ENCODE results near the gene CALCB. TPM values are rescaled to one million over a fixed set of nuclear protein-coding genes. Genes with fewer than 3 reads are reported as not detected.

Gene CALCB
- total RNA-seq, 1 donor from 2014 or later, result not detected

DNA sequence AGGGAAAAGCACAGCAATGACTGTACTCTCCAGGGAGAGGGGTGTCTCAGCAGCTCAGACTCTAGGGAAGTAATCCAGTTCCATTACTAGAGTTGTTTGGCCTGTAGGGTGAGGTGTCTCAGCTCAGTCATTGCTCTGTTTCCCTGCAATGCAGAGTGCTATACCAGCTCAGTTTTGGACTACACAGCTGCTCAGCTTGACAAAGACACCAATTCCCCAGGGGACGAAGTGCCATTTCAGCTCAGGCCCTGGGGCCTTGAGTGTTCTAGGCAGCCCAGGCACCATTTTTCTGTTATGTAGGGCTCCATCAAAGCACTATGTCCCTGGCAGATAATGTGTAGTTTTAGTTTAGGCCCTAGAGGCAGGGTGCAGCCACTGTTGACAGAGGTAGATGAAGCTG lies 18.2 kb downstream of the CALCB start:
- no peaks in the 10 kb centered on the region for H3K27me3 ChIP-seq
- no peaks in the 10 kb centered on the region for H3K4me1 ChIP-seq
- no peak overlapping the region for H3K27ac ChIP-seq
- H3K36me3 ChIP-seq, result no peaks in the 10 kb centered on the region
- H3K4me3 ChIP-seq, result no peak overlapping the region
- TF ChIP-seq, protein P1, sequence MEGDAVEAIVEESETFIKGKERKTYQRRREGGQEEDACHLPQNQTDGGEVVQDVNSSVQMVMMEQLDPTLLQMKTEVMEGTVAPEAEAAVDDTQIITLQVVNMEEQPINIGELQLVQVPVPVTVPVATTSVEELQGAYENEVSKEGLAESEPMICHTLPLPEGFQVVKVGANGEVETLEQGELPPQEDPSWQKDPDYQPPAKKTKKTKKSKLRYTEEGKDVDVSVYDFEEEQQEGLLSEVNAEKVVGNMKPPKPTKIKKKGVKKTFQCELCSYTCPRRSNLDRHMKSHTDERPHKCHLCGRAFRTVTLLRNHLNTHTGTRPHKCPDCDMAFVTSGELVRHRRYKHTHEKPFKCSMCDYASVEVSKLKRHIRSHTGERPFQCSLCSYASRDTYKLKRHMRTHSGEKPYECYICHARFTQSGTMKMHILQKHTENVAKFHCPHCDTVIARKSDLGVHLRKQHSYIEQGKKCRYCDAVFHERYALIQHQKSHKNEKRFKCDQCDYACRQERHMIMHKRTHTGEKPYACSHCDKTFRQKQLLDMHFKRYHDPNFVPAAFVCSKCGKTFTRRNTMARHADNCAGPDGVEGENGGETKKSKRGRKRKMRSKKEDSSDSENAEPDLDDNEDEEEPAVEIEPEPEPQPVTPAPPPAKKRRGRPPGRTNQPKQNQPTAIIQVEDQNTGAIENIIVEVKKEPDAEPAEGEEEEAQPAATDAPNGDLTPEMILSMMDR (IDR thresholded peaks at IDR 0.05), result no peak
- intact Hi-C loops (cut with DNase I), result no loop called here
- no peak for DNase-seq (ENCODE audit: low spot score in 2 of 2)
- H3K9me3 ChIP-seq, result peaks cover 0 to 8% of the 10 kb centered on the region in 2 donors

DNA sequence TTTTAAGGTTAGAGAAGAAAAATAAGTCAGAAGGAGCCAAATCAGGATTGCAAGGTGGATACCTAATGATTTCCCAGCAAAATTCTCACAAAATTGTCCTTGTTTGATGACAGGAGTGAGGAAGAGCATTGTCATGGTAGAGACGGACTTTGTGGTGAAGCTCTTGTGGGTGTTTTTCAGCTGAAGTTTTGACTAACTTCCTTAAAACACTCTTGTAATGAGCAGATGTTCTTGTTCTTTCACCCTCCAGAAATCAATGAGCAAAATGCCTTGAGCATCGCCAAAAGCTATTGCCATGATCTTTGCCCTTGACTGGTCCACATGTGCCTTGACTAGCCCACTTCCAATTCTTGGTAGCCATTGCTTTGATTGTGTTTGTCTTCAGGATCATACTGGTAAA lies 20.0 kb downstream of the CALCB start:
- H3K27me3 ChIP-seq, result no peaks in the 10 kb centered on the region
- TF ChIP-seq, protein P1 (IDR thresholded peaks at IDR 0.05), result no peak
- intact Hi-C loops (cut with DNase I), result no loop called here
- no peaks in the 10 kb centered on the region for H3K4me1 ChIP-seq
- H3K9me3 ChIP-seq, result no peaks in the 10 kb centered on the region
- H3K4me3 ChIP-seq, result no peak overlapping the region
- no peaks in the 10 kb centered on the region for H3K36me3 ChIP-seq
- no peak for DNase-seq (ENCODE audit: low spot score in 2 of 2)
- no peak overlapping the region for H3K27ac ChIP-seq

DNA sequence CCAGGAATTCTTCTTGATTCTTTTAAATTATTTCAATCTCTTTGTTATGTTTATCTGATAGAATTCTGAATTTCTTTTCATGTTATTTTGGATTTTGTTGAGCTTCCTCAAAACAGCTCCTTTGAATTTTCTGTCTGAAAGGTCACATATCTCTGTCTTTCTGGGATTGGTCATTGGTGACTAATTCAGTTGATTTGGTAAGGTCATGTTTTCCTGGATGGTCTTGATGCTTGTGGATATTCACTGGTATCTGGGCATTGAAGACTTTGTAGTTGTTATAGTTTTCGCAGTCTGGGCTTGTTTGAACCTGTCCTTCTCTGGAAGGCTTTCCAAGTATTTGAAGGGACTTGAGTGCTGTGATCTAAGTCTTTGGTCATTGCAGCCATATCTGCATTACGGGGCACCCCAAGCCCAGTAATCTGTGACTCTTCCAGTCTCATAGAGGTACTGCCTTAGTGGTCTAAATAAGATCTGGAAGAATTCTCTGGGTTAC lies 22.4 kb downstream of the CALCB start:
- no peak overlapping the region for H3K27ac ChIP-seq
- H3K27me3 ChIP-seq, result no peaks in the 10 kb centered on the region
- intact Hi-C loops (cut with DNase I), result no loop called here
- H3K4me1 ChIP-seq, result no peaks in the 10 kb centered on the region
- TF ChIP-seq, protein P1 (IDR thresholded peaks at IDR 0.05), result no peak
- H3K9me3 ChIP-seq, result no peaks in the 10 kb centered on the region
- DNase-seq (ENCODE audit: low spot score in 2 of 2), result no peak
- no peaks in the 10 kb centered on the region for H3K36me3 ChIP-seq
- no peak overlapping the region for H3K4me3 ChIP-seq

DNA sequence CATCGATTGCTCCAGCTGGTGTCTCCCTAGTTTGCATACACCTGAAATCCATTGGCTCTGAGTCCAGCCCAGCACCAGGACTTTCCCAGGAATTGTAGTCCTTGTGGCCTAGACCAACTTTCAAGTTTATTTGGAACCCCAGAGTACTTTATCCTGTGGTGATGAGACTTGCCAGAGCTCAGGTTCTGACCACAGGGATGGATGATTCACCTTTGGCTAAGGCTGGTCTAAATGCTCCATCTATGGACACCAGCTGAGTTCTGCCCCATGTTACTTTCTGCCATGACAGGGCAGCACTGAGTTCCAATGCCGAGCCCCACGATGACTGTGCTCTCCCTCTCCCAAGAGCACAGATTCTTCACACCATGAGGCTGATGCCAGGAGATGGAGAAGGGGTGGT lies 24.0 kb downstream of the CALCB start:
- Histone ChIP-seq H3K9me3 (no peaks in the 10 kb centered on the region), H3K27me3 (no peaks in the 10 kb centered on the region), H3K27ac (no peak overlapping the region), H3K4me3 (no peak overlapping the region), H3K4me1 (no peaks in the 10 kb centered on the region), H3K36me3 (no peaks in the 10 kb centered on the region)
- TF ChIP-seq, protein P1 (IDR thresholded peaks at IDR 0.05), result no peak
- DNase-seq (ENCODE audit: low spot score in 2 of 2), result no peak
- intact Hi-C loops (cut with DNase I), result no loop called here

DNA sequence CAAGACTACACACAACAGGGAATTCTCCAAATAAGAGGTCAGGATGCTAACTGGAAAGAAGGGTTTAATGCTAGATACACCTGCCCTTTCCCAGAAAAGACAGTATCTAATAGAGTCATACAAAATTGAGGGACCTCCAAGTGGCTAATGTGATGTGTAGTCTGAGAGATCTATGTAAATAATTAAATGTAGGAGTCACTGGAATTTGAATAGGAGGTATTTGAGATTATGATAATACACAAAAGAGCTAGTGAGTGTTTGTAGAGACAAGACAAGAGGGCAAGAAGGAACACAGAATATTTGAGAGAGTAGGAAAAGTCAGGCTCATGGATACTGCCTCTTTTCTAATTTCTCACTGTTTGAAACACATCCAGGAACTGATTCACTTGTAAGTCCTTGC lies 25.9 kb downstream of the CALCB start:
- no peaks in the 10 kb centered on the region for H3K4me1 ChIP-seq
- H3K27ac ChIP-seq, result no peak overlapping the region
- intact Hi-C loops (cut with DNase I), result no loop called here
- H3K27me3 ChIP-seq, result no peaks in the 10 kb centered on the region
- TF ChIP-seq, protein P1 (IDR thresholded peaks at IDR 0.05), result no peak
- no peak for DNase-seq (ENCODE audit: low spot score in 2 of 2)
- no peaks in the 10 kb centered on the region for H3K36me3 ChIP-seq
- H3K9me3 ChIP-seq, result no peaks in the 10 kb centered on the region
- H3K4me3 ChIP-seq, result no peak overlapping the region

All from ascending aorta (tissue), 2 donors.